ENCODE results near the gene CBX8. TPM values are rescaled to one million over a fixed set of nuclear protein-coding genes. Genes with fewer than 3 reads are reported as not detected.
A peak's percentile ranks its signal among the peaks of the same experiment; 100 is the strongest.

CBX8 gene
- total and polyA plus RNA-seq, 2 of the 13 experiments (the other 11 are each of a cell fraction or from before 2014, with no cell fraction given) = 0.34 to 12.6 TPM

GRCh38 chr17:79799174-79799537 lies 2.3 kb upstream of the CBX8 start (continued):
- TF ChIP-seq YEATS4 (CRISPR knock-in tag; IDR thresholded peaks at IDR 0.05; ENCODE audit: borderline replicate concordance) (no peak), SMAD3 (CRISPR knock-in tag; IDR thresholded peaks at IDR 0.05) (no peak), CBX2 (IDR thresholded peaks at IDR 0.05; ENCODE audit: low read depth, low read length) (0 out of 2 replicates have a peak, but pooled peaks have one; percentile 79), CBX2 (CRISPR knock-in tag; IDR thresholded peaks at IDR 0.05; ENCODE audit: low read depth) (0 out of 2 replicates have a peak, but pooled peaks have one; percentile 52), SP1 (IDR thresholded peaks at IDR 0.05) (no peak), SP1 (CRISPR knock-in tag; IDR thresholded peaks at IDR 0.05) (no peak), ZBTB10 (CRISPR knock-in tag; IDR thresholded peaks at IDR 0.05; ENCODE audit: borderline replicate concordance) (no peak), NFIC (IDR thresholded peaks at IDR 0.05; ENCODE audit: low read length) (no peak), ONECUT2 (CRISPR knock-in tag; IDR thresholded peaks at IDR 0.05) (no peak), ZNF274 (CRISPR knock-in tag; IDR thresholded peaks at IDR 0.05) (no peak), TARDBP (CRISPR knock-in tag; IDR thresholded peaks at IDR 0.05) (no peak), PAXIP1 (CRISPR knock-in tag; conservative IDR thresholded peaks at IDR 0.05) (no peak), ZBTB44 (CRISPR knock-in tag; IDR thresholded peaks at IDR 0.05) (no peak), ZFP82 (CRISPR knock-in tag; IDR thresholded peaks at IDR 0.05; ENCODE audit: borderline replicate concordance) (no peak), RXRA (CRISPR knock-in tag; IDR thresholded peaks at IDR 0.05) (peak; percentile 0; the same call in 1 of the 2 replicates), ZNF124 (CRISPR knock-in tag; IDR thresholded peaks at IDR 0.05) (no peak), ZZZ3 (CRISPR knock-in tag; IDR thresholded peaks at IDR 0.05; ENCODE audit: borderline replicate concordance) (no peak), ZNF317 (CRISPR knock-in tag; IDR thresholded peaks at IDR 0.05) (no peak), ZNF33B (CRISPR knock-in tag; IDR thresholded peaks at IDR 0.05) (no peak), ZNF883 (CRISPR knock-in tag; IDR thresholded peaks at IDR 0.05; ENCODE audit: not compliant biosample characterization) (no peak), SNAI1 (CRISPR knock-in tag; IDR thresholded peaks at IDR 0.05; ENCODE audit: borderline replicate concordance) (peak; percentile 25; the same call in 1 of the 2 replicates), EP300 (IDR thresholded peaks at IDR 0.05; ENCODE audit: low read depth in 2 of 2, low read length in 2 of 2) (no peak), EP300 (CRISPR knock-in tag; IDR thresholded peaks at IDR 0.05; ENCODE audit: borderline replicate concordance) (no peak), ZFP36 (IDR thresholded peaks at IDR 0.05; ENCODE audit: borderline replicate concordance, low read depth, low read length, partially characterized antibody) (no peak), MIER3 (CRISPR knock-in tag; IDR thresholded peaks at IDR 0.05; ENCODE audit: borderline replicate concordance) (no peak), ZBTB42 (CRISPR knock-in tag; IDR thresholded peaks at IDR 0.05) (0 out of 2 replicates have a peak, but pooled peaks have one; percentile 2)

All from HepG2 (cell line).